Retina (tissue), 1 donor: ENCODE measurements around the gene MAT1A.
"Not testable (repeated sequence)": the region's sequence is repeated elsewhere in the genome, so short reads cannot be mapped to it uniquely, and the experiment has no call there.

Experiments
- DNase-seq: peaks from one replicate; pipeline ENCODE4 v3.0.0-alpha.2; 2016

Gene MAT1A

DNA sequence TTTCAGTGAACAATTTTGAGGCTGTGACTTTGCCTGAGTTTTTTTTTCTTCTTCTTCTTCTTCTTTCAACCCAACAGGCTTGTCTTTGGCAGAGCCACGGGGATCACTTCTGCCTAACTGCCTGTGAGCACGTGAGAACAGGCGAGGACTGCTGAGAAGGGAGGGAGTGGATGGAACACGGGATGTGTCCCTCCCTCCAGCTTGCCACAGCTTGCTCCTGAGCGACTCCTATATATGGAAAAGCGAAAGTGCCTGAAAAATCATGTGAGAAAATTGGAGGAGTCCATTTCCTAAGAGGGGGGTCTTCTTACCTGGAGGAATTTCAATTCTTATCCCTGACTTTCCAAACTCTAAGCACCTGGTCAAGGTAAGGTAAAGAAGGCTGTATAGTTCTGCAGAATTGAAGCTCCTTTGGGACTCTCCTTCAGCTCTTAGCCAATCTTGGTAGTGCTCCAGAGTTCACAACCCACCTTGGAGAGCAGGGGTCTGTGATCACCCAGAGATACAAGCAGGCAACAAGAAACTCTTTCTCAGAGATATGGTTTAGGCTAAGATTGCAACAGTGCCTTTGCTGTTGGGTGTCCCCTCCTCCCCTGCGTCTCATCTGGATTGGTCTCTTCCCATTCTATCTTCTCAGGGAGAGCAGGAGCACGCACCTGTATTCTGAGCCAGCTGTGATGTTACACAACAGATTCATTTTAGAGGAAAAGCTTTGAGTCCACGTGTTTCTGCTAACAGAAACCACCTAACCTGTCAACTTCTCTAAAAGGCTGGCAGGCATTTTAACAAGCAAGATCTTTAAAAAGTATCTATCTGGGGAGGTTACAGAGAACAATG lies at the start of gene MAT1A:
Gene MAT1A, minus strand, starts transcription at position 208 of the 837 bp plus-strand sequence. CDS start 235 bp downstream, outside the sequence.
- no peak for DNase-seq

DNA sequence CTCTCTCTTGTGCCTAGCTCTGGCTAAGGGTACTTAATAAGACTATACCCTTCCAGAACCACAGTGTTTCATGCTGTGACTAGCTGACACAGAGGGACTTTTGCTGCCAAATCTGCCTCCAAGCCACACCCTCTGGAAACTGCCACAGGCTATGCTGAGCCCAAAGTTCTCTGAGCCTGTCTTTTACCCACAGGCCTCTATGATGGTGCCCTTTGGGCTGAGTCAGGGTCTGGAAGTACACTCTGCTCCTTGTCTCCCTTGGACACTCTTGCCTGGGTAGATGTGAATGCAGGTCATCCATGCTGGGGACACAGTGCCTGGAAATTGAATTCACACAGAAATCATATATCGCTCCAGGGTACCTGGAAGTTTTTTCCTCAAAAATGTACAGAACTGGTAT lies 44.5 kb upstream of the MAT1A start:
- DNase-seq = no peak

DNA sequence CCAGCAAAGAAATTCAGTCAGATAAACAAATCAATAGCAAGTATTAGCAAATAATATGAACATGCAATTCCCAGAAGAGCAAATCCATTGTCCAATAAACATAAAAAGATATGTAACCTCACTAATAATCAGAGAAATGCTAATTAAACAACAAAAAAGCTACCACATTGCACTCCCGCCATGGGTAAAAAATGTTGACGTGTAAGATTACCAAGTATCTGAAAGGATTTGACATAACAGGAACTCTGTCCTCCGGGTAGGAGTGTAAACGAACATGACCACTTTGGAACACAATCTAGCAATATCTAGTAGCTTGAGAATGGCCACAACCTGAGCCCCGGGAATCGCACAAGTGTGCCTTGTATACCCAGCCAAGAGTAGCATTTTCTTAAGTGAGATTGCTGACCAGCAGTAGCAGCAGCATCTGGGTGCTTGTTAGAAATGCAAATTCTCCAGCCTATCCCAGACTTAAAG lies 35.5 kb upstream of the MAT1A start:
- DNase-seq = no peak

DNA sequence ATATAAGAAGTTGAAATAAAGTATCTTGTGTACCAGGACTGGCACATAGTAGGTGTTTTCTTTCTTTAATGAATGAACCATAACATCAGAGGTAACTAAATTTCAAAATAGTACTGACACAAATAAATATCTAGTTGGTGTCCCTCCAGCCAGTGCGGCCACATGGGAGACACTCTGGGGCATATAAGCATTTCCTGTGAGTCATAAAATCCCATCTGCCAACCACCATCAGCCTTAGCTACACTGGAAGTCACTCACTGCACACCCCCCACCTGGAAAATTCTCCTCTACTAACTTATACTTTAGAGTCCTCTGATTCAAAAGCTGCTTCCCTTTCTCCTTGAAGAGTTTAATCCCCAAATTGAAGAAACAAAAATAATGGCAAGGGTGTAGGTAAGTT lies 34.6 kb upstream of the MAT1A start:
- DNase-seq = no peak

DNA sequence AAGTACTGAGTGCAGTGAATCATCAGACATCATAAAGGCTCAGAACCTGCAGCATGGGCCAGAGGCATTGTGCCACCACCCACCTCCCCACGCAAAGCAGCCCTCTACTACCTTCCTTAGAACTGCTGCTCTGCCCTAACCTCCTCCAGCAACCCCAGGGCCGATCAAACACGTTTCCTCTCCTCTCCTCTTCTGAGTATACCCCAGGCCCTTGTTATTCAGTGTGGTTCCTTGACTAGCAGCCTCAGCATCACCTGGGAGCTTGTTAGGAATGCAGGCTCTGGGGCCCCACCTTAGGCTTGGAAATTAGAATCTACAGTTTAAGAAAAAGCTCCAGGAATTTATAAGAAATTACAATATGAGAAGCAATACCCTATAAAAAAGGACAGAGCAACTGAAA lies 33.9 kb upstream of the MAT1A start:
- no peak for DNase-seq

DNA sequence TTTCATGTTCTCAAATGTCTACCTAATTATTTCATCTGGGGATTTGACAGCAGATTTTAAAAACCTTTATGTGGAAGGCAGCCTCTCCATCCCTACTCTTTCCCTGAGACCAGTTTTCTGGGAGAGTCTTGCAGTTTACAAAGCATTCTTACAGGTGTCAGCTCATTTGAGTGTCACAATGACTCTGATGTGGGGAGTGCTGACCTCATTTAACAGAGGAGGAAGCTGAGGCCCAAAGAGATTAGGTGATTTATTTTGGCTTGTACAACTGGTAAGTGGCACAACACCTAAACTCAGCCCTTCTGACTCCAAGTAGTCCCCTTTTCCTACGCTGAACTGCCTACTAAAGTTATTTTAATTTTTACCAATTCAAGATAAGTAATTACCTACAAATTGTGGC lies 33.3 kb upstream of the MAT1A start:
- no peak for DNase-seq

DNA sequence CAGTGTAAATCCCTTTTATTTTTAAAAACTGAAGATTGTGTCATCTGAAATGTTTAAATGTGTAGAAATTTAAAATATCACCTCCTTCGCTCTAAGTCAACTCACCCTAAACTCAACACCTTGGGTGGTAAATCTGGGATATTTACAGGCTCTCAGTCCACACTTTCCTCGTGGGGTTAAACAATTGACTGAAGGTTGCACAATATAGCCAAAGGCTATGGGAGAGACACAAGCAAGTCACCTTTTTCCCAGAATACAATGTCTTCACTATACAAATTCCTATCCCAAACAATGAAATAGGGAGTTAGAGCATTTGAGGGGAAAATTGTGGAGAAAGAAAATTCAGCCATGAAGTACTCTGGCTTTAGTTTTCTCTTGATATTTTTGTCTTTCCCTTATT lies 32.7 kb upstream of the MAT1A start:
- no peak for DNase-seq

DNA sequence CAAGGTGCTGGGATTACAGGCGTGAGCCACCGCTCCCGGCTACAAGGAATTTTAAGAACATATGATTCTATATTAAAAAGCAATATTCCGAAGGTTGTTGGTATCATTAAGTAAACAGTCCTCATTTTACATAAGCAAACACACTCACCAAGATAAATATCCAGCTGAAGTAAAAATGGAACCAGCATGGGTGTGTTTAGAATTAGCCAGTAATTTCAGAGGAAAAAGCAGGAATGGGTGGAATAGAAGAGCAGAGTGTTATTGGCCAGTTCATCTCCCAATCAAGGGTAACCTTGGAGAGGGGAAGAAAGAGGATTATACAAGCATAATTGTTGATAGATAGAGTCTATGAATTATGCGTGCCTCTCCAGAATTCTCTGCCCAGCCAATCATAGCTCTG lies 31.7 kb upstream of the MAT1A start:
- no peak for DNase-seq

DNA sequence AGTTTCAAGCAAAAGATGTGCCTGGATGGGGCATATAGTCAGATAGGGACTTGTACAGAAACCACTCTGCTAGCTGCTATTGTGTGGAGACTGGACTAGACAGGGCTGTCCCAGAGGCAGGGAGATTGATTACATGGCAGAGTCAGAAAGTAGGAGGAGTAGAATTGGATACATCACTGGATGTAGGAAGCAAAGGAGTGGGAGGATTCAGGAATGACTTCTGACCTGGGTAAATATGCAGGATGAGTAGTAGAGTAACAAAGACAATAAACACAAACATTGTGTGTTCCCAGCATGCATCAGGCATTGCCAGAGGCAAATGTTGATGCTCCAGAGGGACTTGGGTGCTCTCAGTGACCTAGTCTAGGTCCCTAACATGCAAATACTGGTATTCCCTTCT lies 30.9 kb upstream of the MAT1A start:
- no peak for DNase-seq

DNA sequence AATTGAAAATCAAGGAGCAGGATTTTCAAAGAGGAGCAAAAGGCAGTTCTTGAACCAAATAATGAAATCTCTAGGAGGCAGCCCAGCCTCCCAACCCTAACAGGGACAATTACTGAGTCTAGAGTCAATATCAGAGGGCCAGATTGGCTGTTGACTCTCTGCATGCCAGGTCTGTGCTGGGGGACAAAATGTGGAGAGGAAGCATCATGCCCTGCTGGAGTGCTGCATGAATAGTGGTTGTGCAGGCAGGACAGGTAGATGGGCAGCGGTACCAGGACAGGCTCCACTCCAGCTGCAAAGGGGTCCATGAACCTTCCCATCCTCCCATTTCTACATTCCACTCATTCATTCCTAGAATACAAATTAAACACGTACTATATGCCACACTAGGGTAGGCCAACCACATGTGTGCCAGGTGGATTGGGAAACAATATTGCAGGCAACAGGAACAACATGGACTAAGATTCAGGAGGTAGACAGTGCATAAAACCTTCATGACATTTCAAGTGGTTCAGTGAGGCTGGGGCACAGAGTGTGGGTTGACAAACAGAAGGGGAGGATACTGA lies 30.4 kb upstream of the MAT1A start:
- no peak for DNase-seq

DNA sequence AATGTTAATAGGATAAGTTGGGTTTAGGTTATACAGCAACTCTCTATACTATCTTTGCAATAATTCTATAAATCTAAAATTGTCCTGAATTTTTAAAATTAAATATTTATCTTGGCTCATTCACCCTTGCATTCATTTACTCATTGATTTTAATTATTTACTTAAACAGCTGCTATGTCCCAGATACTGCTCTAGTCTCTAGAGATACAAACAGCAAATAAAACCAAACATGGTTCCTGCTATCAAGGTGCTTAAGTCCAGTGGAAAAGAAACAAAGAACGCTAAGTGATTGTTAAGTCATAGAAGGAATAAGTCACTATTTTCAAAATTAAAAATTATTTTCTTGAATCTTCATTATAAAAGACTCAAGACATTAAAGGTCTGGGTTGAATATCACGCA lies 29.9 kb upstream of the MAT1A start:
- DNase-seq = no peak

DNA sequence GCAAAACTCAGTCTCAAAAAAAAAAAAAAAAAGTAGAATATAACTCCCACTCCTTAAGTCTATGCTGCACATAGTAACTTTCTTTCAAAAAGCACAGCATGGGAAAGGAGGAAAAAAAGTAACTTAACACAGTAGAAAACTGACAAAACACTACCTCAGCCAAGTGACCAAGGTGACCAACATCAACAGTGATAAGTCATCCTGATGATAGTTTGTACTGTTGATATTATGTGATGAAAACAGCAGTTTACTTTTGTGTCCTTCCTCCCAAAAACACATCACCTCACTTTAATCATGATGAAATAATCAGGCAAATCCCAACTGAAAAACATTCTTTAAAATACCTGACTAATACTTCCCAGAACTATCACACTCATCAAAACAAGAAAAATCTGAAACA lies 29.3 kb upstream of the MAT1A start:
- no peak for DNase-seq

DNA sequence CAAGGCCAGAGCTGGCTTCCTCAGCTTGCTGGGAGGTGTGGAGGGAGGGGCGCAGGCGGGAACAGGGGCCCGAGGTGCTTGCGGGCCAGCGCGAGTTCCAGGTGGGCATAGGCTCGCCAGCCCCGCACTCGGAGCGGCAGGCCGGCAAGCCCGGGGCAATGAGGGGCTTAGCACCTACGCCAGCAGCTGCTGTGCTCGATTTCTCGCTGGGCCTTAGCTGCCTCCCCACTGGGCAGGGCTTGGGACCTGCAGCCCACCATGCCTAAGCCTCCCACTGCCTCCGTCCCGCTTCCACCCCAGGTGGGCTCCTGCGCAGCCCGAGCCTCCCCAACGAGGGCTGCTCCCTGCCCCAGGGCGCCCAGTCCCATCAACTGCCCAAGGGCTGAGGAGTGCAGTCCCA lies 25.9 kb upstream of the MAT1A start:
- no peak for DNase-seq

DNA sequence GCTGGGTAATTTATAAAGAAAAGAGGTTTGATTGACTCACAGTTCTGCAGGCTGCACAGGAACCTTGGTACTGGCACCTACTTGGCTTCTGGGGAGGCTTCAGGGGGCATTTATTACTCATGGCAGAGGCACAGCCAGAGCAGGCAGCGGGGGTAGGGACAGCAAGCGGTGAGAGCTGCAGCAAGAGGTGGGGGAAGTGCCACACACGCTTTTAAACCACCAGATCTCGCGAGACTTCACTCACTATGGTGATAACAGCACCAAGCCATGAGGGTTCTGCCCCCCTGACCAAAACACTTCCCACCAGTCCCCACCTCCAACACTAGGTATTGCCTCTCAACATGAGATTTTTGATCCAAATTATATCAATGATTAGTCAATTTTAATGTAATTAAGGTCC lies 24.1 kb upstream of the MAT1A start:
- DNase-seq = no peak

DNA sequence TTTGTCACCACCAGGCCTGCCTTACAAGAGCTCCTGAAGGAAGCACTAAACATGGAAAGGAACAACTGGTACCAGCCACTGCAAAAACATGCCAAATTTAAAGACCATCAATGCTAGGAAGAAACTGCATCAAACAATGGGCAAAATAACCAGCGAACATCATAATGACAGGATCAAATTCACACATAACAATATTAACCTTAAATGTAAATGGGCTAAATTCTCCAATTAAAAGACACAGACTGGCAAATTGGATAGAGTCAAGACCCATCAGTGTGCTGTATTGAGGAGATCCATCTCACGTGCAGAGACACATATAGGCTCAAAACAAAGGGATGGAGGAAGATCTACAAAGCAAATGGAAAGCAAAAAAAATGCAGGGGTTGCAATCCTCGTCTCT lies 16.5 kb upstream of the MAT1A start:
- not testable (repeated sequence) for DNase-seq

DNA sequence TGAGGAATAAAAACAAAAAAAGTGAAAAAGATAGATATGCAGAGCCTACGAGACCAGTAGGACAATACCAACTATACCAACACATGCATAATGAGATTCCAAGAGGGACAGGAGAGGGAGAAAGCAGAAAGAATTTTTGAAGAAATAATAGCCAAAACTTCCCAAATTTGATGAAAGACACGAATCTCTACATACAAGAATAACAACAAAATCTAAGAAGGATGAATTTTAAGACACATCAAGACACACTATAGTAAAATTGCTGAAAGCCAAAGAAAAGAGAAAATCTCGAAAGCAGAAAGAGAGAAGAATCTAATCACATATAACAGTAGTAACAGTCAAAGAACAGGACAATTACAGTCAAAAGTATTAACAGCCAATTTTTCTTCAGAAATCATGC lies 7.5 kb upstream of the MAT1A start:
- no peak for DNase-seq

DNA sequence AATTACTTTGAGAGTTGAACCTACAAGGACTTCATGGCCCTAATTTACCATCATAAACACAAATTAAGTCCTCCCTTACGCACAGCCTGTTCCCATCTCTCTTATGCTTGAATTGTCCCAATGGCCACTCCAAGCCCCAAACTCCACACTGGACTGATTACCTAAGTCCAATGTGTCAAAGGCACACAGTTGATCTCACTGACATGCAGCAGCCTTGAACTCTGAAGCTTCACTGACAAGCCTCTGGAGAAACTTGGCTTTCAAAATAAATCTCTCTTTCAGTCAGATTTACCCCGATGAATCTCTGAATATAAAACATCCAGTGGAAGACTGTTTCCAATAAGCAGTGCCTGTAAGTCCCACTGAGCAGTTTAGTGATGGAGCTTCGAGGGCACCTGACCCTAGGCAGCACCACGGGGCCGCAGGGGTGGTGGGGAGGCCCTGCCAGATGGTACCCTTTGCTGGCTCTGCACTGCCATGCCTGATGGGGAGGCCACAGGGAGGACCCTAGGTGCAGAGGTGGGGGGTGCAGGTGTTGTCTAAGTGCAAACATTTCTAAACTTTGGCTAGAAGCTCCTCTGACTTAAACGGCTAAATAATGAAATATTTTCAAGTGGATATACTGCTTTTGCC lies 3.3 kb upstream of the MAT1A start:
- DNase-seq = no peak

DNA sequence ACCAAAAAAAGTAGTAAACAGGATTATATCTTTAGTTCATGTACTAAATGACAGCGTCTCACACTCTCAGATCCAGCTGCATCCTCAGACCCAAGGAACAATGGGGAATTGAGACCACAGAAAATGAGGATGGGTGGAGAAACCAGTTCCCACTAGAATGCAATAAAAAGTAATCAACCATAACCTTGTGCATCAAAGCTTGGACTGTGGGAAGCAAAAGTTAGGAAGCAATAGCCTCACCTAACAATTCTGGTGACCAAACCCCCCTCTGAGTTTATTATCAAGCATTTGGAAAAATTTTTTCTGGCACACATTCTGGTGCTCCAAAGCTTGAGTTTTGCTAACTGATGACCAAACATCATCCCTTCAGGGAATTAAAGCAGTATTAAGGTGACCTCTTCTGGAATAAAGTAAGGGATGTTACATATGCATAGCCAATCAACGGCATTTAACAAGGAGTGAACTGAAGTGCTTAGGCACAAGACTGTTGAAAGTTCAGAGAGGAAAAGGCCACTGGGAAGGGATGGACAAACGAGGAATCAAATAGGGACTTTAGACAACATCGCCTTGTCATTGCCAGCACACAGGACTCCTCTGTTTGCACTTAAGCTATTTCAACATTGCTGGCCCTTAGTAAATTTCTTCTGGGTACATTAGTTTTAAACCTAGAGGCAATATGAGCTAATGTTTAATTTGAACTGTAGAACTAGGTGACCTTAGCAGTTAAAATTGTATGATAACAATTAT lies 1.2 kb upstream of the MAT1A start:
- DNase-seq = no peak

DNA sequence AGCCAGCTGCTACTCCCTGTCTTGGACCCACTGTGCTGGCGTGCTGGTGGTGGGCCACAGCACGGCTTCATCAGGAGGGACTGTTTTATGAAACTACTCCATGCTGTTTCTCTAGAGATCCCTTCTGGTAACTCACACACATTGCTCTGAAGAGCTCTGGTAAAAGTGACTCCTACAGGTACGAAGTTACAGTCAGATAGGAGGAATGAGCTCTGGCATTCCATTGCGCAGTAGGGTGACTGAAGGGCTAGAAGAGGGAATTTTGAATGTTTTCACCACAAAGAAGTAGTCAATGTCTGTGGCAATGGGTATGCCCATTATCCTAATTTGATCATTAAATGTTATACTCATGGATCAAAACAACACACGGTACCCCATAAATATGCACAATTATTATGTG lies 609 bp downstream of the MAT1A start:
- no peak for DNase-seq

DNA sequence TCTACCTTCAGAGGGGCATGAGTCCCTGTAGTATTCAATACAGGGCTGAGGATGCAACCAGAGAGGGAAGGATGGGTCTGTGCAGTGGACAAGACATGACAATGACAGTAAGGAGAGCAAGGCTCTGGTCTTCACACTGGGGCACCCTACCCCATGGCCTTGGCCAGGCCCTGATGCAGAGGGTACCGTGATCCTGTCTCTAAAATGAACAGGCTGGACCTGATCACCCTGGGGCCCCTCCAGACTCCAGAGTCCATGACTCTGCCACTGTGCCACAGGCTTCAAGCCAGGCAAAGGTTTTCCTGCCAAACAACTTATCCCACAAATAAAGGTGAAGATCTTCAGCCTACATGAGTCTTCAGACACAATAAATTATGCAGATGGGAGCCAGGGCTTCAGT lies 4.9 kb downstream of the MAT1A start:
- no peak for DNase-seq

DNA sequence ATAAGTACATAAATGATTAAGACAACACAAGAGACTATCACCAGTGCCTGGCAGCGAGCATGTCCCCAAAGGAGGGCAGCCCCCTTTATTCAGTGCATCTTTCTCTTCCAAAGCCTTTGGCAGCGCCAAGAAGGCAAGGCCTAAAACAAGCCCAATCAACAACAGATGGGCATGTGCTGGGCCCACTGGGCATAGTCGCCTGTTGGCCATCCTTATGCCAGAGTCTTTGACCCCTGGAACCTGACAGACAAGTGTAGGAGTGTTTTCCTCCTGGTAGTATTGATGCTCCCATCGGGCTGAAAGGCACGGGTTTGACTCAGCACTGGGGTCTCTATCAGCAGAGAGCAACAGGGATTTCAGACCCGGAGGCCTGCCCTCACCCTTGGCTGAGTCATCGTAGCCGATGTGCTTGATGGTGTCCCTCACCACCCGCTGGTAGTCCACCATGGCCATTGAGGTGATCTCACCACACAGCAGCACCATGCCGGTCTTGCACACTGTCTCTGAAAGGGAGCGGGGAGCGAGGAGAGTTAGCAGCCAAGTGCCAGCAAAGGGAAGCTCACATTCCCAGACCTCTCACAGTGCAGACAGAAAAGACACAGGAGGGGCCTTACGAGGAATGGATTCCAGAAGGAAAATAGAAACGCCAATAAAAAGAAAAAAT lies 5.8 kb downstream of the MAT1A start:
- no peak for DNase-seq

DNA sequence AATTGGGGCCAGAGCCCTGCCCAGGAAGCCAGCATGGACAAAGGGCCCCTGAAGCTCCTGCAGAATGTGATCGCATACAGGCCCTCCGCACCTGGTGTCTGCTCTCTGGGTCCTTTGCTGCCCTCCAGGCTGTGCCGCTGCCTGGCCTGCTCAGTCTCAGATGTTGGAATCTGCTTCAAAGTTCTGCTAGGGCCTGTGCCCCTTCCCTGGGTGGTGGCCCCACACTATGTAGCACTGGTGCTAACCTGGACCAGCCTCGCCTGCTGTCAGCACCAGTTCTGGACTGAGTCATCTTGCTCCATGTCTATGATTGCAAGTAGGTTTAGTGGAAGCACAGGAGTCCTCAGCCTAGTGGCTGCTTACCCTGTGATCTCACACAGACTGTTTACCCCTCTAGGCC lies 6.3 kb downstream of the MAT1A start:
- DNase-seq = no peak
